DND-41 (cell line): Measurements from ENCODE around the gene ZNF462.

Source experiments
- ATAC-seq: fragments of 200-7000 bp; cut with Tn5 transposase; 3 replicates; pipeline ENCODE4 v1.9.1; 2021; ENCODE audit warnings: low read depth; ENCODE audit not compliant: insufficient read depth
- DNase-seq: peaks from one replicate; pipeline ENCODE4 v3.0.0-alpha.2; 2020
- H2AFZ ChIP-seq: 2 replicates; pipeline ENCODE4 v1.6.0; 2012; ENCODE audit warnings: low read depth, low read length
- H3K27ac ChIP-seq: 2 replicates; pipeline ENCODE4 v1.5.1; 2012; ENCODE audit warnings: low read length, inconsistent platforms
- H3K27me3 ChIP-seq: fragments of 200-600 bp; sonication (generic); 2 replicates; pipeline ENCODE4 v1.6.0; 2012; ENCODE audit warnings: low read length, mild to moderate bottlenecking, inconsistent platforms; ENCODE audit not compliant: insufficient read depth, poor library complexity
- H3K36me3 ChIP-seq: 2 replicates; pipeline ENCODE4 v1.5.1; 2012; ENCODE audit warnings: low read length, inconsistent platforms; ENCODE audit not compliant: insufficient read depth
- H3K4me1 ChIP-seq: 2 replicates; pipeline ENCODE4 v1.5.1; 2012; ENCODE audit warnings: mild to moderate bottlenecking, low read length; ENCODE audit not compliant: insufficient read depth
- H3K4me2 ChIP-seq: 2 replicates; pipeline ENCODE4 v1.6.0; 2012; ENCODE audit warnings: mild to moderate bottlenecking, moderate library complexity, low read length, inconsistent platforms; ENCODE audit not compliant: insufficient read depth
- H3K4me3 ChIP-seq, 2 experiments: fragments of 200-600 bp in 1 of 2; shearing (Covaris generic) in 1 of 2; 2 replicates each; pipeline ENCODE4 v1.5.1; 2012 to 2016; ENCODE audit warnings: inconsistent platforms in 2 of 2, low read length in 2 of 2, mild to moderate bottlenecking in 2 of 2, low read depth in 1 of 2, moderate library complexity in 1 of 2
- H3K79me2 ChIP-seq: 2 replicates; pipeline ENCODE4 v1.6.0; 2012; ENCODE audit warnings: low read length, inconsistent platforms; ENCODE audit not compliant: insufficient read depth
- H3K9ac ChIP-seq: 2 replicates; pipeline ENCODE4 v1.6.0; 2012; ENCODE audit warnings: low read depth, mild to moderate bottlenecking, inconsistent platforms, low read length, moderate library complexity
- H3K9me3 ChIP-seq: 2 replicates; pipeline ENCODE4 v1.5.1; 2012; ENCODE audit warnings: low read length, moderate library complexity, mild to moderate bottlenecking, inconsistent platforms; ENCODE audit not compliant: insufficient read depth, severe bottlenecking
- H4K20me1 ChIP-seq: 2 replicates; pipeline ENCODE4 v1.6.0; 2012; ENCODE audit warnings: low read length; ENCODE audit not compliant: insufficient read depth
- EZH2 ChIP-seq: IDR thresholded peaks from 3 replicates; pipeline ENCODE4 v1.6.1; 2012; ENCODE audit warnings: borderline replicate concordance, low read depth, mild to moderate bottlenecking, moderate library complexity, low read length, inconsistent platforms; ENCODE audit not compliant: severe bottlenecking
- TF ChIP-seq, protein P1 (sequence below): IDR thresholded peaks from 2 replicates; pipeline ENCODE4 v1.5.1; 2012; ENCODE audit warnings: borderline replicate concordance, low read length, moderate library complexity, mild to moderate bottlenecking; ENCODE audit not compliant: poor library complexity, severe bottlenecking; ENCODE audit errors: extremely low read depth

The ZNF462 gene

DNA sequence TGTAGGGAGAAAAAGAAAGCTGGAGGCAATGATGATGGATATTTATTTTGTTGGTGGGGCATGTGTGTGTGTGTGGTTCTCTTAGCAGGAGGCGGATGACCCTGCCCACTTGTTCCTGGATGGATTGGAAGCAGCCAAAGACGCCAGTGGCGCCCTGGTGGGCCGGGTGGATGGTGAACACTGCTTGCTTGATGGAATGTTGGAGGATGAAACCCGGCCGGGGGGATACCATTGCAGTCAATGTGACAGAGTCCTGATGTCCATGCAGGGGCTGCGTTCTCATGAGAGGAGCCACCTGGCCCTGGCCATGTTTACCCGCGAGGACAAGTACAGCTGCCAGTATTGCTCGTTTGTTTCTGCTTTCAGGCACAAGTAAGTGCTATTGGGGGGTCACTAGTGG is 69.2 kb downstream of the ZNF462 start:
- H3K9ac ChIP-seq: no peak overlapping the region

DNA sequence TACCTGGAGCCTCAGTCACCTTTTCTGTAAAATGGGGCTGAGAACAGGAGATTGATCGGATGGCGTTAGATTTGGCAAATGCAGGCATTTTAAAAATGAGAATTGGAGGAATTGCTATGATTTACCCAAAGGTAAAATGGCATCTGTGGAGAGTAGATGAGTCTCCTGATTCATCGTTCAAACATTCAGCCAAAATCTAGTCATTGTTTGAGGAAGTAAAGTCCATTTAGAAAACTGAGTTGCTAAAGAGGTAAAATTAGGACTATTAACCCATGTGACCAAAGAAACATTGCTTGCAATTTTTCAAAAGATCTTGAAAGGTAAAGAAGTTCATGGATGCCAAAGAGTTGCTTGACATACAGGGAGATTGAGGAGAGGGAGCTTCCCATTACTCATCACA is 69.7 kb downstream of the ZNF462 start:
- Histone ChIP-seq H3K4me3 (no peak overlapping the region), H2AFZ (no peak overlapping the region), H3K79me2 (no peaks in the 10 kb centered on the region), H3K27me3 (no peaks in the 10 kb centered on the region), H3K4me2 (no peak overlapping the region), H3K9me3 (no peaks in the 10 kb centered on the region), H3K36me3 (peaks cover 31% of the 10 kb centered on the region), H3K27ac (no peak overlapping the region), H3K9ac (no peak overlapping the region), H3K4me1 (no peaks in the 10 kb centered on the region), H4K20me1 (no peaks in the 10 kb centered on the region)
- ATAC-seq: no peak
- TF ChIP-seq, protein P1, sequence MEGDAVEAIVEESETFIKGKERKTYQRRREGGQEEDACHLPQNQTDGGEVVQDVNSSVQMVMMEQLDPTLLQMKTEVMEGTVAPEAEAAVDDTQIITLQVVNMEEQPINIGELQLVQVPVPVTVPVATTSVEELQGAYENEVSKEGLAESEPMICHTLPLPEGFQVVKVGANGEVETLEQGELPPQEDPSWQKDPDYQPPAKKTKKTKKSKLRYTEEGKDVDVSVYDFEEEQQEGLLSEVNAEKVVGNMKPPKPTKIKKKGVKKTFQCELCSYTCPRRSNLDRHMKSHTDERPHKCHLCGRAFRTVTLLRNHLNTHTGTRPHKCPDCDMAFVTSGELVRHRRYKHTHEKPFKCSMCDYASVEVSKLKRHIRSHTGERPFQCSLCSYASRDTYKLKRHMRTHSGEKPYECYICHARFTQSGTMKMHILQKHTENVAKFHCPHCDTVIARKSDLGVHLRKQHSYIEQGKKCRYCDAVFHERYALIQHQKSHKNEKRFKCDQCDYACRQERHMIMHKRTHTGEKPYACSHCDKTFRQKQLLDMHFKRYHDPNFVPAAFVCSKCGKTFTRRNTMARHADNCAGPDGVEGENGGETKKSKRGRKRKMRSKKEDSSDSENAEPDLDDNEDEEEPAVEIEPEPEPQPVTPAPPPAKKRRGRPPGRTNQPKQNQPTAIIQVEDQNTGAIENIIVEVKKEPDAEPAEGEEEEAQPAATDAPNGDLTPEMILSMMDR: no peak
- TF ChIP-seq EZH2: no peak
- no peak for DNase-seq

More for the DNA sequence above, 69.2 kb downstream of the ZNF462 start:
- Histone ChIP-seq H3K9me3 (no peaks in the 10 kb centered on the region), H3K27ac (no peak overlapping the region), H3K27me3 (no peaks in the 10 kb centered on the region), H3K4me1 (no peaks in the 10 kb centered on the region), H3K36me3 (peaks cover 36% of the 10 kb centered on the region), H3K79me2 (no peaks in the 10 kb centered on the region), H4K20me1 (no peaks in the 10 kb centered on the region), H3K4me2 (no peak overlapping the region), H3K4me3 (no peak overlapping the region), H2AFZ (no peak overlapping the region)
- DNase-seq (no peak), ATAC-seq (no peak)
- no peak for TF ChIP-seq EZH2
- TF ChIP-seq, protein P1: no peak

DNA sequence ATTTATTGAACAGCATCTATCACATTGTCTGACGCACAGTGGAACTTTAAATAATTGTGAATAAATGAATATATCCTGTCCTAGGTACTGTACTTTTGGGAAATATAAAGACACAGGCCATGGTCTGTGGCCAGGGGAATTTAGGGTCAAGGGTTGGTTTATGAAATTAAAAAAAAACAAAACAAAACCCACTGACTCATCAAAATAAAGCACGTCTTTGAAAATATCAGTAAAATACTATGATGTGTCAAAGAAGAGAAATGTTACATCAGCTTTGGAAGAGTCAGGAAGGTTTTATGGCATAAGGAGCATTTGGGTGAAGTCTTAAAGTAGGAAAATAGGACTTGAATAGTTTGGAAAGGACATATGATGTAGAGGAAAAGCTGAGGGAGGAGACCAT is 70.5 kb downstream of the ZNF462 start:
- Histone ChIP-seq H3K9ac (no peak overlapping the region), H3K4me1 (no peaks in the 10 kb centered on the region), H3K9me3 (no peaks in the 10 kb centered on the region), H3K79me2 (no peaks in the 10 kb centered on the region), H4K20me1 (no peaks in the 10 kb centered on the region), H3K4me3 (no peak overlapping the region), H2AFZ (no peak overlapping the region), H3K36me3 (peaks cover 27% of the 10 kb centered on the region), H3K27me3 (no peaks in the 10 kb centered on the region), H3K27ac (no peak overlapping the region), H3K4me2 (no peak overlapping the region)
- no peak for ATAC-seq
- TF ChIP-seq EZH2: no peak
- TF ChIP-seq, protein P1: no peak
- no peak for DNase-seq

DNA sequence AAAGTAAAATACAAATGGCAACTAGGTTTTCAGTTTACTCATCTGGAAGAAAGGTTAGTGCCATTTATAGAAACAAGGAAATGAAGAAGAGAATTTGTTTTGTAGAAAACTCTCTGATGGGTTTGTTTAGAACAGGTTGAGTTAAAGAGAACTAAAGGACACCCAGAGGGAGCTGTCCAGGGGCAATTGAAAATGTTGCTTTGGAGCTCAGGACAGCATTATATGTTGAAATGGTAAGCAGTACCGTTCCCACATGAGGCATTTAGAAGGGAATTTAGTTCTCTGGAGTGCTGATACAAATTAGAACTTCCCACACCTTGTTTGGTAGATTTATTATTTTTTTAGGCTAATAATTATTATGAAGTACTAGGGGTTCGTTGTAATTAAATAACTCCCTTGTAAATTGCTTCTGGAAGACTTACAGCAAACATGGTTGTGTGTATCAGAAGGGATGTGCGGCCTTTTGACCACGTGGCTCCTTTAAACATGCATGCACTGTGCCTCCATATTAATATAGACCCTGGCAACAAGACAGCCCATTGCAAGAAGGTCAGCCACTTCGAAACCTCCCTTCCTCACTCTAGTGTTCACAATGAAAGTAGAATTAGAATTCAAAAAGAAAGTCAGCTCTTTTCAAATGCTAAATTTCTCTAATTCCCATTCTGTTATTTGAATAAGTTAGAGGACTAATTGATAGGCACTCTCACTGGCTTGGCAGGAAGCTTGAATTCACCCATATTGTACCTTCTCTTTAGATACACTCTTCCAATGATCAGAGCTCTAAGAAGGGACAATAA is 71.7 kb downstream of the ZNF462 start:
- no peak overlapping the region for H2AFZ ChIP-seq
- H3K4me3 ChIP-seq: no peak overlapping the region
- no peak overlapping the region for H3K9ac ChIP-seq
- TF ChIP-seq, protein P1: no peak
- TF ChIP-seq EZH2: no peak
- no peaks in the 10 kb centered on the region for H3K4me1 ChIP-seq
- peaks cover 29% of the 10 kb centered on the region for H3K36me3 ChIP-seq
- H3K9me3 ChIP-seq: no peaks in the 10 kb centered on the region
- no peaks in the 10 kb centered on the region for H4K20me1 ChIP-seq
- no peaks in the 10 kb centered on the region for H3K27me3 ChIP-seq
- H3K4me2 ChIP-seq: no peak overlapping the region
- no peaks in the 10 kb centered on the region for H3K79me2 ChIP-seq
- no peak for ATAC-seq
- H3K27ac ChIP-seq: no peak overlapping the region
- DNase-seq: no peak
